GM23338 (cell line): ENCODE data around the gene KIF24. TPM values are rescaled to one million over a fixed set of nuclear protein-coding genes. Genes with fewer than 3 reads are reported as not detected.
"Not testable (repeated sequence)": the region's sequence is repeated elsewhere in the genome, so short reads cannot be mapped to it uniquely, and the experiment has no call there.

Source experiments
- ATAC-seq: fragments of 200-7000 bp; cut with Tn5 transposase; 3 replicates; pipeline ENCODE4 v1.9.1; 2020
- DNase-seq: peaks from one replicate; pipeline ENCODE4 v3.0.0-alpha.2; 2015; ENCODE audit warnings: low spot score
- H2AFZ ChIP-seq: fragments of 200-600 bp; sonication (generic); 2 replicates; pipeline ENCODE4 v1.8.0; 2016; ENCODE audit warnings: antibody characterized with exemption, mild to moderate bottlenecking, moderate library complexity
- H3F3A ChIP-seq: fragments of 200-600 bp; sonication (generic); replicated peaks from 2 replicates; pipeline ENCODE4 v1.8.0; 2017; ENCODE audit warnings: antibody characterized with exemption, mixed run types, low read depth
- H3K27ac ChIP-seq: fragments of 200-600 bp; sonication (generic); 2 replicates; pipeline ENCODE4 v1.6.1; 2016; ENCODE audit warnings: low read depth
- H3K27me3 ChIP-seq: fragments of 200-600 bp; sonication (generic); 2 replicates; pipeline ENCODE4 v1.8.0; 2016; ENCODE audit warnings: mild to moderate bottlenecking, mixed run types, moderate library complexity; ENCODE audit not compliant: insufficient read depth
- H3K36me3 ChIP-seq: fragments of 200-600 bp; sonication (generic); 2 replicates; pipeline ENCODE4 v1.8.0; 2016; ENCODE audit warnings: mild to moderate bottlenecking; ENCODE audit not compliant: insufficient read depth
- H3K4me1 ChIP-seq: fragments of 200-600 bp; sonication (generic); 2 replicates; pipeline ENCODE4 v1.8.0; 2016; ENCODE audit warnings: mild to moderate bottlenecking, moderate library complexity; ENCODE audit not compliant: insufficient read depth
- H3K4me2 ChIP-seq: fragments of 200-600 bp; sonication (generic); 2 replicates; pipeline ENCODE4 v1.7.1; 2017; ENCODE audit warnings: mixed run types
- H3K4me3 ChIP-seq: fragments of 200-600 bp; sonication (generic); 2 replicates; pipeline ENCODE4 v1.6.1; 2016; ENCODE audit warnings: mixed run types
- H3K79me2 ChIP-seq: fragments of 200-600 bp; sonication (generic); replicated peaks from 2 replicates; pipeline ENCODE4 v1.8.0; 2017; ENCODE audit warnings: mild to moderate bottlenecking; ENCODE audit not compliant: insufficient read depth
- H3K9me2 ChIP-seq: fragments of 200-600 bp; sonication (generic); 2 replicates; pipeline ENCODE4 v1.8.0; 2017; ENCODE audit not compliant: insufficient read depth
- H4K20me1 ChIP-seq: fragments of 200-600 bp; sonication (generic); replicated peaks from 2 replicates; pipeline ENCODE4 v1.8.0; 2017; ENCODE audit warnings: mild to moderate bottlenecking; ENCODE audit not compliant: insufficient read depth
- H3K27ac Mint-ChIP-seq: 2 replicates; pipeline ENCODE4 v1.8.0; 2020; ENCODE audit warnings: inconsistent platforms, mild to moderate bottlenecking, moderate library complexity, mixed read lengths
- H3K27me3 Mint-ChIP-seq: 3 replicates; pipeline ENCODE4 v1.8.0; 2022; ENCODE audit warnings: low read depth, mild to moderate bottlenecking, moderate library complexity, mixed read lengths, inconsistent platforms; ENCODE audit not compliant: insufficient read depth, poor library complexity
- H3K36me3 Mint-ChIP-seq: 3 replicates; pipeline ENCODE4 v1.8.0; 2021; ENCODE audit warnings: low read depth, mild to moderate bottlenecking, inconsistent platforms, moderate library complexity, mixed read lengths
- H3K4me1 Mint-ChIP-seq: 3 replicates; pipeline ENCODE4 v1.8.0; 2020; ENCODE audit warnings: mild to moderate bottlenecking, inconsistent platforms, mixed read lengths
- H3K4me3 Mint-ChIP-seq: 3 replicates; pipeline ENCODE4 v1.8.0; 2021; ENCODE audit warnings: moderate library complexity, mild to moderate bottlenecking, inconsistent platforms, mixed read lengths
- H3K9me3 Mint-ChIP-seq: 3 replicates; pipeline ENCODE4 v1.8.0; 2020; ENCODE audit warnings: moderate library complexity, mild to moderate bottlenecking, inconsistent platforms, mixed read lengths
- CREB1 ChIP-seq: fragments of 250-450 bp; sonication (Bioruptor Pico); IDR thresholded peaks from 2 replicates; pipeline ENCODE4 v1.5.0; 2020; ENCODE audit warnings: low read depth, mild to moderate bottlenecking, moderate library complexity
- CTCF ChIP-seq, 2 experiments: fragments of 200-600 bp in 1 of 2; sonication (generic) in 1 of 2; conservative IDR thresholded peaks; 2 replicates each; pipeline versions ENCODE4 v1.5.1 to v1.6.1; 2016 to 2017; ENCODE audit warnings: antibody characterized with exemption in 2 of 2, low read depth in 2 of 2, mild to moderate bottlenecking in 2 of 2, moderate library complexity in 1 of 2
- EZH2 ChIP-seq: fragments of 200-600 bp; sonication (generic); IDR thresholded peaks from one replicate; pipeline ENCODE4 v1.8.0; 2017; ENCODE audit warnings: antibody characterized with exemption, mild to moderate bottlenecking, low read depth; ENCODE audit not compliant: unreplicated experiment
- EZH2phosphoT487 ChIP-seq: fragments of 200-600 bp; sonication (generic); IDR thresholded peaks from one replicate; pipeline ENCODE4 v1.8.1; 2018; ENCODE audit warnings: antibody characterized with exemption; ENCODE audit not compliant: unreplicated experiment
- JUNB ChIP-seq: IDR thresholded peaks from one replicate; pipeline ENCODE4 v1.6.1; 2016; ENCODE audit warnings: antibody characterized with exemption; ENCODE audit not compliant: unreplicated experiment
- NANOG ChIP-seq: IDR thresholded peaks from 2 replicates; pipeline ENCODE4 v1.6.1; 2016; ENCODE audit warnings: antibody characterized with exemption, borderline replicate concordance
- POLR2AphosphoS5 ChIP-seq: IDR thresholded peaks from 2 replicates; pipeline ENCODE4 v1.6.1; 2016; ENCODE audit warnings: antibody characterized with exemption, low read depth
- STAT1 ChIP-seq: IDR thresholded peaks from one replicate; pipeline ENCODE4 v1.6.1; 2016; ENCODE audit warnings: antibody characterized with exemption; ENCODE audit not compliant: unreplicated experiment
- ZNF114 ChIP-seq: fragments of 250-450 bp; sonication (Bioruptor Pico); IDR thresholded peaks from 2 replicates; pipeline ENCODE4 v1.5.0; 2020; ENCODE audit warnings: mild to moderate bottlenecking, moderate library complexity
- polyA plus RNA-seq: library from polyadenylated mRNA; unstranded; fragments of >200 nt; fragmentation: Nextera tagmentation; extraction: Ambion mirVana; gene quantifications from 2 replicates; pipeline ENCODE4 v1.2.1, GENCODE V29; 2016
- total RNA-seq: library from RNA; depleted of rRNA; stranded (reverse); fragments of >200 nt; shearing (Covaris generic); gene quantifications from 2 replicates; pipeline ENCODE4 v1.2.3, GENCODE V29; 2014
- TF ChIP-seq, protein P1 (sequence below): fragments of 250-450 bp; sonication (Bioruptor Pico); IDR thresholded peaks from 2 replicates; pipeline ENCODE4 v1.5.0; 2020; ENCODE audit warnings: mild to moderate bottlenecking, moderate library complexity
- TF ChIP-seq, protein P2 (sequence below): IDR thresholded peaks from 2 replicates; pipeline ENCODE4 v1.6.1; 2016; ENCODE audit warnings: antibody characterized with exemption

KIF24 gene
- total and polyA plus RNA-seq, 2 experiments from 2014 or later, result 1.3 to 4.4 TPM

DNA sequence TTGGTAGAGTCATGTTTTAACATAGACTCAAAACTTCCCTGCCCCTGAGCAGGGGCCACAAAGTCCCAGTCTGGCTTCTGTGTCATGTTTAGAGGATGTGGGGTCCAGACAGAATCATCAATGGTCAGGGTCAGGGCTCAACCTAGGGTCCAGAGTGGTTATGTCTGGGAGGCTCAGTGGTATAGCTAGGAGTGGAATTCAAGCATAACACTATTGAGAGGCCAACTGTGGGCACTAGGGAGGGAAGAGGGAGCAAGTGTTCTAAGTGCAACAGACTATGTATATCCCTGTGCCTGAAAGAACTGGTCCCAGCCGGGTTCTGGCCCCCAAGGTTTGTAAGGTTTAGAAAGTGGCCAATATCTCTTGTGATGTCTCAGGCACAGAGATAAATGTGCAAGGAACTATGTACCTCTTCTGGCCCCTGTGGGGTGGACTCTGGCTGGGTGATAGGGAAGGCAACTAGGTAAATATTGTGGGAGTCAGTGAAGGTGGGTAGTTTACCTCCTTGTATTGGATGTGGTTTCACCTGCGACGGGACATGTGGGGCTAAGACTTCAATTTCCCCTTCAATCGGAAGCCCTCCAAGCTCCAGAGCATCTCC lies 33.6 kb upstream of the KIF24 start (continued):
- TF ChIP-seq, protein P1, sequence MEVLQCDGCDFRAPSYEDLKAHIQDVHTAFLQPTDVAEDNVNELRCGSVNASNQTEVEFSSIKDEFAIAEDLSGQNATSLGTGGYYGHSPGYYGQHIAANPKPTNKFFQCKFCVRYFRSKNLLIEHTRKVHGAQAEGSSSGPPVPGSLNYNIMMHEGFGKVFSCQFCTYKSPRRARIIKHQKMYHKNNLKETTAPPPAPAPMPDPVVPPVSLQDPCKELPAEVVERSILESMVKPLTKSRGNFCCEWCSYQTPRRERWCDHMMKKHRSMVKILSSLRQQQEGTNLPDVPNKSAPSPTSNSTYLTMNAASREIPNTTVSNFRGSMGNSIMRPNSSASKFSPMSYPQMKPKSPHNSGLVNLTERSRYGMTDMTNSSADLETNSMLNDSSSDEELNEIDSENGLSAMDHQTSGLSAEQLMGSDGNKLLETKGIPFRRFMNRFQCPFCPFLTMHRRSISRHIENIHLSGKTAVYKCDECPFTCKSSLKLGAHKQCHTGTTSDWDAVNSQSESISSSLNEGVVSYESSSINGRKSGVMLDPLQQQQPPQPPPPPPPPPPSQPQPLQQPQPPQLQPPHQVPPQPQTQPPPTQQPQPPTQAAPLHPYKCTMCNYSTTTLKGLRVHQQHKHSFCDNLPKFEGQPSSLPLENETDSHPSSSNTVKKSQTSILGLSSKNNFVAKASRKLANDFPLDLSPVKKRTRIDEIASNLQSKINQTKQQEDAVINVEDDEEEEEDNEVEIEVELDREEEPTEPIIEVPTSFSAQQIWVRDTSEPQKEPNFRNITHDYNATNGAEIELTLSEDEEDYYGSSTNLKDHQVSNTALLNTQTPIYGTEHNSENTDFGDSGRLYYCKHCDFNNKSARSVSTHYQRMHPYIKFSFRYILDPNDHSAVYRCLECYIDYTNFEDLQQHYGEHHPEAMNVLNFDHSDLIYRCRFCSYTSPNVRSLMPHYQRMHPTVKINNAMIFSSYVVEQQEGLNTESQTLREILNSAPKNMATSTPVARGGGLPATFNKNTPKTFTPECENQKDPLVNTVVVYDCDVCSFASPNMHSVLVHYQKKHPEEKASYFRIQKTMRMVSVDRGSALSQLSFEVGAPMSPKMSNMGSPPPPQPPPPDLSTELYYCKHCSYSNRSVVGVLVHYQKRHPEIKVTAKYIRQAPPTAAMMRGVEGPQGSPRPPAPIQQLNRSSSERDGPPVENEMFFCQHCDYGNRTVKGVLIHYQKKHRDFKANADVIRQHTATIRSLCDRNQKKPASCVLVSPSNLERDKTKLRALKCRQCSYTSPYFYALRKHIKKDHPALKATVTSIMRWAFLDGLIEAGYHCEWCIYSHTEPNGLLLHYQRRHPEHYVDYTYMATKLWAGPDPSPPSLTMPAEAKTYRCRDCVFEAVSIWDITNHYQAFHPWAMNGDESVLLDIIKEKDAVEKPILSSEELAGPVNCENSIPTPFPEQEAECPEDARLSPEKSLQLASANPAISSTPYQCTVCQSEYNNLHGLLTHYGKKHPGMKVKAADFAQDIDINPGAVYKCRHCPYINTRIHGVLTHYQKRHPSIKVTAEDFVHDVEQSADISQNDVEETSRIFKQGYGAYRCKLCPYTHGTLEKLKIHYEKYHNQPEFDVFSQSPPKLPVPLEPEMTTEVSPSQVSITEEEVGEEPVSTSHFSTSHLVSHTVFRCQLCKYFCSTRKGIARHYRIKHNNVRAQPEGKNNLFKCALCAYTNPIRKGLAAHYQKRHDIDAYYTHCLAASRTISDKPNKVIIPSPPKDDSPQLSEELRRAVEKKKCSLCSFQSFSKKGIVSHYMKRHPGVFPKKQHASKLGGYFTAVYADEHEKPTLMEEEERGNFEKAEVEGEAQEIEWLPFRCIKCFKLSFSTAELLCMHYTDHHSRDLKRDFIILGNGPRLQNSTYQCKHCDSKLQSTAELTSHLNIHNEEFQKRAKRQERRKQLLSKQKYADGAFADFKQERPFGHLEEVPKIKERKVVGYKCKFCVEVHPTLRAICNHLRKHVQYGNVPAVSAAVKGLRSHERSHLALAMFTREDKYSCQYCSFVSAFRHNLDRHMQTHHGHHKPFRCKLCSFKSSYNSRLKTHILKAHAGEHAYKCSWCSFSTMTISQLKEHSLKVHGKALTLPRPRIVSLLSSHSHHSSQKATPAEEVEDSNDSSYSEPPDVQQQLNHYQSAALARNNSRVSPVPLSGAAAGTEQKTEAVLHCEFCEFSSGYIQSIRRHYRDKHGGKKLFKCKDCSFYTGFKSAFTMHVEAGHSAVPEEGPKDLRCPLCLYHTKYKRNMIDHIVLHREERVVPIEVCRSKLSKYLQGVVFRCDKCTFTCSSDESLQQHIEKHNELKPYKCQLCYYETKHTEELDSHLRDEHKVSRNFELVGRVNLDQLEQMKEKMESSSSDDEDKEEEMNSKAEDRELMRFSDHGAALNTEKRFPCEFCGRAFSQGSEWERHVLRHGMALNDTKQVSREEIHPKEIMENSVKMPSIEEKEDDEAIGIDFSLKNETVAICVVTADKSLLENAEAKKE (CRISPR knock-in tag), result no peak
- TF ChIP-seq ZNF114 (CRISPR knock-in tag) (no peak), EZH2phosphoT487 (no peak), CTCF (conservative IDR thresholded peaks at IDR 0.05; ENCODE audit: low read depth in 2 of 2) (no peak), NANOG (no peak), JUNB (no peak), POLR2AphosphoS5 (no peak), CREB1 (no peak), STAT1 (no peak), EZH2 (no peak)
- TF ChIP-seq, protein P2, sequence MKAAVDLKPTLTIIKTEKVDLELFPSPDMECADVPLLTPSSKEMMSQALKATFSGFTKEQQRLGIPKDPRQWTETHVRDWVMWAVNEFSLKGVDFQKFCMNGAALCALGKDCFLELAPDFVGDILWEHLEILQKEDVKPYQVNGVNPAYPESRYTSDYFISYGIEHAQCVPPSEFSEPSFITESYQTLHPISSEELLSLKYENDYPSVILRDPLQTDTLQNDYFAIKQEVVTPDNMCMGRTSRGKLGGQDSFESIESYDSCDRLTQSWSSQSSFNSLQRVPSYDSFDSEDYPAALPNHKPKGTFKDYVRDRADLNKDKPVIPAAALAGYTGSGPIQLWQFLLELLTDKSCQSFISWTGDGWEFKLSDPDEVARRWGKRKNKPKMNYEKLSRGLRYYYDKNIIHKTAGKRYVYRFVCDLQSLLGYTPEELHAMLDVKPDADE, result no peak

- H3K36me3 Mint-ChIP-seq, result not testable (repeated sequence)
These were observed 23.9 kb upstream of the KIF24 start for GRCh38 chr9:34352957-34353356.

GRCh38 chr9:34352122-34352652 lies 23.1 kb upstream of the KIF24 start:
- H3K4me3 ChIP-seq, H3K36me3 ChIP-seq, H3K4me1 Mint-ChIP-seq, H2AFZ ChIP-seq, H3K27ac ChIP-seq, H3K27me3 ChIP-seq, H3K27me3 Mint-ChIP-seq, H3F3A ChIP-seq, H4K20me1 ChIP-seq, H3K27ac Mint-ChIP-seq, H3K4me1 ChIP-seq, H3K36me3 Mint-ChIP-seq, H3K9me3 Mint-ChIP-seq, H3K9me2 ChIP-seq, ATAC-seq, H3K79me2 ChIP-seq, DNase-seq, H3K4me2 ChIP-seq, H3K4me3 Mint-ChIP-seq: not testable (repeated sequence)

More at GRCh38 chr9:34352957-34353356, 23.9 kb upstream of the KIF24 start:
- not testable (repeated sequence) for H3K27ac Mint-ChIP-seq, H3K79me2 ChIP-seq, H3F3A ChIP-seq, H3K4me3 Mint-ChIP-seq, H4K20me1 ChIP-seq, H3K36me3 ChIP-seq, H3K27me3 Mint-ChIP-seq, DNase-seq, H3K4me1 ChIP-seq, H3K4me1 Mint-ChIP-seq, H3K4me3 ChIP-seq, H3K9me2 ChIP-seq, H2AFZ ChIP-seq, H3K4me2 ChIP-seq, H3K27ac ChIP-seq, ATAC-seq, H3K27me3 ChIP-seq
- peaks cover 13% of the 10 kb centered on the region; the same call in 2 of the 3 replicates for H3K9me3 Mint-ChIP-seq
